RPMI8226 (cell line): ENCODE measurements around the gene APOL1.
"Not testable (repeated sequence)": the region's sequence is repeated elsewhere in the genome, so short reads cannot be mapped to it uniquely, and the experiment has no call there.

Experiments
- DNase-seq: peaks from one replicate; pipeline ENCODE4 v3.0.0-alpha.2; 2015

Gene APOL1

GRCh38 chr22:36247955-36248354 is 5.0 kb upstream of the APOL1 start:
- DNase-seq: no peak

- no peak for DNase-seq
Observed at GRCh38 chr22:36249160-36249559, 3.8 kb upstream of the APOL1 start.

GRCh38 chr22:36250292-36250960 is 2.5 kb upstream of the APOL1 start:
- not testable (repeated sequence) for DNase-seq

GRCh38 chr22:36251979-36252608 is 839 bp upstream of the APOL1 start:
- DNase-seq: not testable (repeated sequence)

- no peak for DNase-seq
Observed at GRCh38 chr22:36253523-36254490, 874 bp downstream of the APOL1 start.

- not testable (repeated sequence) for DNase-seq
Observed at GRCh38 chr22:36255572-36255971, 2.6 kb downstream of the APOL1 start.

GRCh38 chr22:36256478-36256877 is 3.5 kb downstream of the APOL1 start:
- DNase-seq: no peak

GRCh38 chr22:36257308-36257707 is 4.4 kb downstream of the APOL1 start:
- no peak for DNase-seq

GRCh38 chr22:36257948-36258670 is 5.2 kb downstream of the APOL1 start:
- peak; percentile 43 for DNase-seq

GRCh38 chr22:36258701-36259614 is 6.0 kb downstream of the APOL1 start:
- DNase-seq: peak; percentile 91

- DNase-seq: no peak
Observed at GRCh38 chr22:36259615-36260300, 6.8 kb downstream of the APOL1 start.

- DNase-seq: not testable (repeated sequence)
Observed at GRCh38 chr22:36261675-36262074, 8.7 kb downstream of the APOL1 start.

GRCh38 chr22:36262307-36262706 is 9.4 kb downstream of the APOL1 start:
- not testable (repeated sequence) for DNase-seq

GRCh38 chr22:36263216-36263673 is 10.3 kb downstream of the APOL1 start:
- not testable (repeated sequence) for DNase-seq

- not testable (repeated sequence) for DNase-seq
Observed at GRCh38 chr22:36263886-36264664, 11.1 kb downstream of the APOL1 start.

GRCh38 chr22:36267058-36267457 is 14.1 kb downstream of the APOL1 start:
- DNase-seq: no peak

GRCh38 chr22:36267896-36268485 is 15.1 kb downstream of the APOL1 start:
- DNase-seq: no peak

- DNase-seq: not testable (repeated sequence)
Observed at GRCh38 chr22:36271231-36271630, 18.3 kb downstream of the APOL1 start.

- not testable (repeated sequence) for DNase-seq
Observed at GRCh38 chr22:36271951-36272350, 19.0 kb downstream of the APOL1 start.

GRCh38 chr22:36274531-36274930 is 21.6 kb downstream of the APOL1 start:
- DNase-seq: no peak
